Umbilical cord (tissue), 2 donors: ENCODE measurements around the gene ANKDD1B. TPM values are rescaled to one million over a fixed set of nuclear protein-coding genes. Genes with fewer than 3 reads are reported as not detected.
"Not testable (repeated sequence)": the region's sequence is repeated elsewhere in the genome, so short reads cannot be mapped to it uniquely, and the experiment has no call there.

Experiments used
- DNase-seq: peaks from one replicate; pipeline ENCODE4 v3.0.0-alpha.2; 2015; ENCODE audit warnings: low spot score
- total RNA-seq: library from RNA; depleted of rRNA; stranded (reverse); fragments of >200 nt; gene quantifications from one replicate; pipeline ENCODE4 v1.2.3, GENCODE V29; 2014; ENCODE audit warnings: low replicate concordance; ENCODE audit not compliant: insufficient read depth

Gene ANKDD1B
- total RNA-seq, 1 donor from 2014 or later: 6.0 TPM

- no peak for DNase-seq
These were observed 49.6 kb downstream of the ANKDD1B start for GRCh38 chr5:75660678-75661465.

DNA sequence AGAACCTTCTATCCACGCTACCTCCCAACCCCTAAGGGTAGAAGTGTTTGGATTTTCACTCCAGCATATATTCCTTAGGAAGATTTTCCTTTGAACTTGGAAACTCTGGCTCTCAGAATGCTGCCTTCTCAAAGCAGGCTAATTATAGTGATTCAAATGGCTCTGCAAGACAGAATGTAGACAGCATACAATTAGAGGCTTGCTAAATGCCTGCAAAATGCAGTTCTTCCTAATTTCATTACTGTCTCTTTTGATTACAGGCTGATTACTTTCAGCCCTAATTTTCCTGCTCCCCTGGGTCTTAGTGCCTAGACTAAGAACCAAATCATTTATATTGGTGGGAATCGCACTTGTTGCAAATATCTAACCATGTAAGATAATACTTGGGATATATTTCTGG, 50.8 kb downstream of the ANKDD1B start:
- no peak for DNase-seq

- DNase-seq: no peak
These were observed 52.5 kb downstream of the ANKDD1B start for GRCh38 chr5:75663579-75664284.

- no peak for DNase-seq
These were observed 53.7 kb downstream of the ANKDD1B start for GRCh38 chr5:75664979-75665378.

GRCh38 chr5:75666801-75667200, 55.5 kb downstream of the ANKDD1B start:
- DNase-seq: no peak

DNA sequence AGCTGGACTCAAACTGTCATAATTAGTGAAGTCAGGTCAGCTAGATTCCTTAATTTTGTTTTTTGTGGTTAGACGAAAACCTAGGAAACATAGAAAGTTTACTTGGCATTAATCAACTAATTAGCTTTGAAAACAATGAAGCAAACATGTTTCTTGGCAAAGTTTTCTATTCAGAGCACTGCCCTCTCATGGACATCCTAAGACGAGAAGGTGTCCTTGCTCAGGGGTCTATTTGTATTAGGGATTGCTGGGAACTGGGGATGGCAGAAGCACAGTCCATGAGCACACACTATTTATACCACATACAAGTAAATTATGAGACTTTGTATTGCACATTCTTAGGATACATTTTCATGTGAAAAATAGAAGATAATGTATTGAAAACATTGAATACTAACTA, 56.3 kb downstream of the ANKDD1B start:
- DNase-seq: no peak

GRCh38 chr5:75668445-75668844, 57.2 kb downstream of the ANKDD1B start:
- DNase-seq: no peak

GRCh38 chr5:75668977-75669689, 57.9 kb downstream of the ANKDD1B start:
- DNase-seq: no peak

DNA sequence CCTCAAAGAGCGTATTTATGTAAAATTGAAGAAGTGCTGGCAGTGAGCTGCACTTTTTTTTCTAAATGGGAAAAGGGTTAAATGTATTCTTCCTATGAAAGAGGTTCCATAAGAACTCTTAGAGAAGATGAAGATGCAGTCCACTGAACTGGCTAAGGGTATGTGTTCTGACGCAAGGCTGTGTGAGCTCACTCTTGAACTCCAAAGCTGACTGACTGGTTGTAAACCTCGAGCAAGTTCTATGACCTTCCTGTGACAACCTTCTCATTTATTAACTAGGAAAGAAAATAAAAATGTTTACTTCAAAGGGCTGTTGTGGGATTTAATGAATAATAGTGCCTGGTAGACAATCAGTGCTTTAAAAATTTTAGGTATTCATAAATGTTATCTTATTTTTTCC, 59.3 kb downstream of the ANKDD1B start:
- no peak for DNase-seq

DNA sequence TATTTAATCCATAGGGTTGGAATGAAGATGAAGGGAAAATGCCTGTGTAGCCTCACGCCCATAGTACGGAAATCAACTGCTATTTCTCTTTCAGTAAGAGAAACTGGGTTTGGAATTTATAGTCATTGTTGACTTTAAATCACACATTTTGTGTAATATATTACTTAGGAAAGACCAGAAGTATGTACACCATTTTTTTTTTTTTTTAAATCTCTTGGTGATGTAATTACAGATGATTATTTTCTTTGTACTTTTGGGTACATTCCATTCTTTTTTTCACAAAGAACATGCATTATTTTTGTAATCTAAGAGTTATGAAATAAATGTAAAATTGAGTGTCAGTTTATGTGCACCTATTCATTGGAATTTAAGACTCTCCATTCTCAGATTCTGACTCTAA, 60.3 kb downstream of the ANKDD1B start:
- DNase-seq: no peak

DNA sequence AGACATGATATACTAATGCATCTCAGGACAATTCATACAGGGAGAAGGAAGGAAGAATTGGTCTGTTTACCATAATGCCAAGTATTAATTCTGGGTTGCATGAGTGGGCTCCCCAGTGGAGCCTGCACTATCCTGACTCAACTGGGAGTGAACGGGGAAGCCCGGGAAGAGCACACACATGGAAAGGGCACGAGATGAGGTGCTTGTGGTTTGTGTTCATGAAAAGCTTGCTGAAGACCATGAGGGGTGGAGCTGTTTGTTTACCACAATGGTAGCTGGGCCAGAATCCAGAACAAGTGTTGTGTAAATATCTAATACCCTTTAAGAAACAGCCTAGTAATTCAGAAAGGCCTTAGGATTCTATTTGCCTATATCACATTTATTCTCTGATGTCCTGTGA, 61.4 kb downstream of the ANKDD1B start:
- DNase-seq: no peak

DNA sequence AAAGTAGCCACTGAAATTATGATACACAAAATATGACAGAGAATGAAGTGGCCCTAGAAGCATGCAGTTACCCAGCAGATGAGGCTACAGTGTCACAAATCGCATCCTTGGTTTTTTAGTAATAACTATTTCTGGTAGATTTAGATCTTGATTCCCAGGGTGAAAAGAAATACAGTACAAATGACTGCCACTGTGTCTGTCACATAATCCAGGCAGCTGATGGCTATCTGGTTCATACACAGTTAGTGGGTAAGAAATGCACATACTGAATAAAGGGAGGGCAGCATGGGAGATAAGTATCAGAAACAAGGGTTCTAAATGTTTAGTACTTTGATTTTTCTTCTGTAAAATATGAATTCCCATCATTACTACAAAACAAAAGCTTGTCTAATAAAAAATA, 64.5 kb downstream of the ANKDD1B start:
- no peak for DNase-seq

DNA sequence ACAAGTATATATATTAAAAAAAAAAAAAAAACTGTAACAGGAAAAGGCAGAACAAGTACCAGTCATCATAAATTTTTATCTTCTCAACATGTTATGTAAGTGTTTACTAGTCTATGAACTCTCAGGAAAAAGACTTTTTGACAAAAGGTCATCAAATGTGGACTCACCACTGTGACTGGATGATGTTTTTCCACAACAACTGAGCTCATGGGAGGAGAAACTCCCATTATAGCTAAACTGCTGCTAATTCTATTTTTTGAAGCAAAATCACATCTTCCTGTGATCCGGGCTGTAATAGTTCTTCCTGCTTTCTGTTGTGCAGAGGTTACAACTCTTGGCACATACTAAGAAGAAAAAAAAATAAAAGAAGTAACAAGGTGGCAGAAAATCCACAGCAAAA, 66.4 kb downstream of the ANKDD1B start:
- no peak for DNase-seq

- no peak for DNase-seq
These were observed 66.9 kb downstream of the ANKDD1B start for GRCh38 chr5:75678155-75678554.

GRCh38 chr5:75681125-75681830, 70.0 kb downstream of the ANKDD1B start:
- DNase-seq: peak; percentile 66

- no peak for DNase-seq
These were observed 73.9 kb downstream of the ANKDD1B start for GRCh38 chr5:75685141-75685540.

DNA sequence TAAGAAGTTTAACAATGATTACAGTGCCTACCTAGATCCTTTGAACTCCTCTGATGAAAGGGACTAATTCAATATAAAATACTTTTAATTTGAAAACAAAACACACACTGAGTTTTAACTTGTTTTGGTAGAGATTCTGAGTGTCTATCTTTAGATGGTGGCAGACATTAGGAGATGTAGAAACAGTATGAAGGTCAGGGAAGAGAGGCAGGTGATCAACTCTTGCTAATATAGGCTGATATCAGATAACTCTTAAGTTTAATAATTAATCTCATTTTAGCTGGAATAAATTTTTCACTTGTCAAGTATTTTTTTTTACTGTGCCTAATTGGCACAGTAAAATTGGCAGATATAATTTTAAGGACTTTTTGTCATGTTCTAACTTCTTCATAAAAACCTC, 75.2 kb downstream of the ANKDD1B start:
- DNase-seq: no peak

DNA sequence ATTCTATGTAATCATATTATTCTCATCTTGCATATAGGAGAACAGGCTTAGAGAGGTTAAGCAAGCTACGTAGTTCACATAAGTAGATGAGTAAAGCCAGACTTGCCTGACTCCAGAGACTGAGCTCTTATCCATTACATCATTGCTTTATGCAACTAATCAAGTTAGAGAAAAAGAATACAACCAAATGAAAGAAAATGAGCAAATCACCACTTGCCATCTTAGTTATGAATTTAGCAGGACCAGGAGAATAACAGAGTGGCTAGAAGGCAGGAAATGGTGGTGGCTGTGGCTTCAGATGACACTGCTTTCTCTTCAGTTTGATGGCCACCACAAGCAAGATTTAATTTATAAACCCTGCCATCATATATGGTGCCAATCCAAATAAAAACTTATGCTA, 79.4 kb downstream of the ANKDD1B start:
- no peak for DNase-seq

DNA sequence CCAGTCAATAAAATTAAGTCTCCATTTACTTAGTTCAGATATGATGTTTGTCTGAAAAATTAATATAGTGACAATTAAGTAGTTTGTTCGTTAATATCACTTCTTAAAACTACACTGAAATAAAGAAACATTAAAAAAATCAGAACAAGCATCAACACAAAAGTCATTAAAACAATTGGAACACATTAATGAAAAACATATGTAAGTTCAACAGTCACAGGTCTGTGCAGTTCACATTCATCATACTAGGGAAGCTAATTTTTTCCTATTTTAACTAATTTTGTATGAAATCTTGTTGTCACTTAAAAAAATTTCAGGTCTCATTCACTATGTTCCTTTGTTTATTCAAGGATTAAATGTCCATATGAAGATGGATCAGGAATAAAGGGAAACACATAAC, 83.5 kb downstream of the ANKDD1B start:
- no peak for DNase-seq

- DNase-seq: not testable (repeated sequence)
These were observed 84.5 kb downstream of the ANKDD1B start for GRCh38 chr5:75695472-75696351.

DNA sequence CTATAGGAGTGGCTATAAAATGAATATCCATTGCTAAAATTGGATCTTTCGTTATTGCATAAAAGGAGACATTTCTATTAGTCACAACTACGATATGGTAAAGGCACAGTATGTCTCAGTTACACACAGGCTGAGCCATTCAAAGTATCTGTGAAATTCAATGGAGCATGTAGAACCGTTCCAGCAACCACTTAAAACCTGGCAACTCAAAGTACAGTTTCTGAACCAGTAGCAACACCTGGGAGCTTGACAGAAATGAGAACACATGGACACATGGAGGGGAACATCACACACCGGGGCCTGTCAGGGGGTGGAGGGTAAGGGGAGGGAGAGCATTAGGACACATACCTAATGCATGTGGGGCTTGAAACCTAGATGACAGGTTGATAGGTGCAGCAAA, 90.6 kb downstream of the ANKDD1B start:
- no peak for DNase-seq
